ENCODE results near the gene ITPR1.

Gene ITPR1

DNA sequence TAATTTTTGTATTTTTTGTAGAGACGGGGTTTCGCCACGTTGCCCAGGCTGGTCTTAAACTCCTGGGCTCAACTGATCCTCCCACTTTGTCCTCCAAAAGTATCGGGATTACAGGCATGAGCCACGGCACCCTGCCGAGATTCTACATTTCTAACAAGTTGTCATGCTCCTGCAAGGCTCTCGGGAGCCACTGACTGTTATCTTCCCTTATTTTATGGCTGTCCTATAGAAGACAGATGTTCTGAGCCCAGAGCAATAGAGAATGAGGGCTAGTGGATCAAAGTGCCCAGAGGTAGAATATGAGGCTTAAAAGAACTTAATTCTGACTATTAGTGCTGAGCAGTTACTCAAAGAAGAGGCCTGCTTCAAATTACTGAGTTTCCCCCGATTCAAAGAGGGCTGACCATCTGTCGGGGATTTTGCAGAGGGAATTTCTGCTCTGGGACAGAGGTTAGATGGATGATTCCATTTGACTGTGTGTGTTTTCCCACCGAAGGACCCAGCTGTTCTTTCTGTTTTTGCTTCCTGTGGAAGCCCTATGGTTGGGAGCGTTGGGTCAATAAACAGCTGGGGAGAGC is 39.5 kb downstream of the ITPR1 start (continued):
- TF ChIP-seq, protein P1, sequence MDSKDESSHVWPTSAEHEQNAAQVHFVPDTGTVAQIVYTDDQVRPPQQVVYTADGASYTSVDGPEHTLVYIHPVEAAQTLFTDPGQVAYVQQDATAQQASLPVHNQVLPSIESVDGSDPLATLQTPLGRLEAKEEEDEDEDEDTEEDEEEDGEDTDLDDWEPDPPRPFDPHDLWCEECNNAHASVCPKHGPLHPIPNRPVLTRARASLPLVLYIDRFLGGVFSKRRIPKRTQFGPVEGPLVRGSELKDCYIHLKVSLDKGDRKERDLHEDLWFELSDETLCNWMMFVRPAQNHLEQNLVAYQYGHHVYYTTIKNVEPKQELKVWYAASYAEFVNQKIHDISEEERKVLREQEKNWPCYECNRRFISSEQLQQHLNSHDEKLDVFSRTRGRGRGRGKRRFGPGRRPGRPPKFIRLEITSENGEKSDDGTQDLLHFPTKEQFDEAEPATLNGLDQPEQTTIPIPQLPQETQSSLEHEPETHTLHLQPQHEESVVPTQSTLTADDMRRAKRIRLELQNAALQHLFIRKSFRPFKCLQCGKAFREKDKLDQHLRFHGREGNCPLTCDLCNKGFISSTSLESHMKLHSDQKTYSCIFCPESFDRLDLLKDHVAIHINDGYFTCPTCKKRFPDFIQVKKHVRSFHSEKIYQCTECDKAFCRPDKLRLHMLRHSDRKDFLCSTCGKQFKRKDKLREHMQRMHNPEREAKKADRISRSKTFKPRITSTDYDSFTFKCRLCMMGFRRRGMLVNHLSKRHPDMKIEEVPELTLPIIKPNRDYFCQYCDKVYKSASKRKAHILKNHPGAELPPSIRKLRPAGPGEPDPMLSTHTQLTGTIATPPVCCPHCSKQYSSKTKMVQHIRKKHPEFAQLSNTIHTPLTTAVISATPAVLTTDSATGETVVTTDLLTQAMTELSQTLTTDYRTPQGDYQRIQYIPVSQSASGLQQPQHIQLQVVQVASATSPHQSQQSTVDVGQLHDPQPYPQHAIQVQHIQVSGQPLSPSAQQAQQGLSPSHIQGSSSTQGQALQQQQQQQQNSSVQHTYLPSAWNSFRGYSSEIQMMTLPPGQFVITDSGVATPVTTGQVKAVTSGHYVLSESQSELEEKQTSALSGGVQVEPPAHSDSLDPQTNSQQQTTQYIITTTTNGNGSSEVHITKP (tag by site-specific recombination; IDR thresholded peaks at IDR 0.05) = peak; percentile 48
- peak; percentile 60 for TF ChIP-seq SP7 (tag by site-specific recombination; IDR thresholded peaks at IDR 0.05)
- TF ChIP-seq, protein P2, sequence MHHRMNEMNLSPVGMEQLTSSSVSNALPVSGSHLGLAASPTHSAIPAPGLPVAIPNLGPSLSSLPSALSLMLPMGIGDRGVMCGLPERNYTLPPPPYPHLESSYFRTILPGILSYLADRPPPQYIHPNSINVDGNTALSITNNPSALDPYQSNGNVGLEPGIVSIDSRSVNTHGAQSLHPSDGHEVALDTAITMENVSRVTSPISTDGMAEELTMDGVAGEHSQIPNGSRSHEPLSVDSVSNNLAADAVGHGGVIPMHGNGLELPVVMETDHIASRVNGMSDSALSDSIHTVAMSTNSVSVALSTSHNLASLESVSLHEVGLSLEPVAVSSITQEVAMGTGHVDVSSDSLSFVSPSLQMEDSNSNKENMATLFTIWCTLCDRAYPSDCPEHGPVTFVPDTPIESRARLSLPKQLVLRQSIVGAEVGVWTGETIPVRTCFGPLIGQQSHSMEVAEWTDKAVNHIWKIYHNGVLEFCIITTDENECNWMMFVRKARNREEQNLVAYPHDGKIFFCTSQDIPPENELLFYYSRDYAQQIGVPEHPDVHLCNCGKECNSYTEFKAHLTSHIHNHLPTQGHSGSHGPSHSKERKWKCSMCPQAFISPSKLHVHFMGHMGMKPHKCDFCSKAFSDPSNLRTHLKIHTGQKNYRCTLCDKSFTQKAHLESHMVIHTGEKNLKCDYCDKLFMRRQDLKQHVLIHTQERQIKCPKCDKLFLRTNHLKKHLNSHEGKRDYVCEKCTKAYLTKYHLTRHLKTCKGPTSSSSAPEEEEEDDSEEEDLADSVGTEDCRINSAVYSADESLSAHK (tag by site-specific recombination; IDR thresholded peaks at IDR 0.05) = peak; percentile 28; the same call in 1 of the 2 replicates
- TF ChIP-seq ZNF664 (tag by site-specific recombination; IDR thresholded peaks at IDR 0.05) = no peak
- TF ChIP-seq ZNF843 (tag by site-specific recombination; IDR thresholded peaks at IDR 0.05) = 0 out of 2 replicates have a peak, but pooled peaks have one; percentile 37
- TF ChIP-seq ZNF157 (tag by site-specific recombination; IDR thresholded peaks at IDR 0.05) = no peak
- no peak for TF ChIP-seq ZFP69B (tag by site-specific recombination; IDR thresholded peaks at IDR 0.05)
- TF ChIP-seq ZFP3 (tag by site-specific recombination; IDR thresholded peaks at IDR 0.05; ENCODE audit: low read depth) = no peak
- TF ChIP-seq GLIS1 (tag by site-specific recombination; IDR thresholded peaks at IDR 0.05) = peak; percentile 48
- no peak for TF ChIP-seq TRIM28 (IDR thresholded peaks at IDR 0.05; ENCODE audit: borderline replicate concordance, low read length)
- peak; percentile 17; the same call in 1 of the 2 replicates for TF ChIP-seq ZNF600 (tag by site-specific recombination; IDR thresholded peaks at IDR 0.05)

DNA sequence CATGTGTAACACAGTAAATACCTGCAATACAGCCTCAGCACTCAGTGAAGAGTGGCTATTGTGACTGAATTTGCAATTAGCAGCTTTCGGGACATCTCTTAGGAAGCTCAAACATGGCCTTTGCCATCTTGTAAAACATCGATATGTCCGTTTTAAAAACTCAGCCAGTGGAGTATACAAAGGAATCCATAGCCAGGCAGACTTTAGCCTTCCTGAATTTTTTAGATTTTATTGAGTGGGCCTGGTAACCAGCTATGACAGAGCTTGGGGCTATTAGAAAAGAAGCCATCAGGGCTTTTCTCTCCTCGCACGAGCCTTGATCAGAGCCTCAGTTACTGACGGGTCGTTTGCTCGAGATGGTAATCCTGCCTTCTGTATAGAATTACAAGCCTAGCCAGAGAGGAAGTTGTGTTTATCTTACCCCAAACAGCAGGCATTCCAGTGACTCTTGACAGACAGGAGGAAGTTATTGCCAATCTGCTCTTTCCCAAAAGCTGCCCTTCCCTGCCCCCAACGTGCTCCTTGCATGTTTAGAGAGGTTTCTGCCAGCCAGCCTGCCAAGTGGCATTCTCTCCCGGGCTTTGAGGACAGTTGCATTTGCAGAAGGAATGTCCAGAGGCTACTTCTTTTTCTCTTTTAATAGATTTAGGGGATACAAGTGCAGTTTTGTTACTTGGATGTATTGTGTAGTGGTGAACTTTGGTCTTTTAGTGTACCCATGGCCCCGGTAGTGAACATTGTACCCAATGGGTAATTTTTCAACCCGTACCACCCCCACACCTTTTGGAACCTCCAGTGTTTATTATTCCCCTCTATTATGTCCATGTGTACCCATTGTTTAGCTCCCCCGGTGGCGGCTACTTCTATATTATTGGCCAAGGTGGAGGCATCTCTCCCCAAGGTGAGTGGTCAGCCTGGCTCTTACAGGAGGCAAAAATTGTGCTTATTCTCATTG is 40.6 kb downstream of the ITPR1 start:
- Histone ChIP-seq H3K36me3 (ENCODE audit: control insufficient read depth in 2 of 2, insufficient read depth in 1 of 2, low read length in 2 of 2) (no peaks in the 10 kb centered on the region), H3K4me3 (ENCODE audit: low read depth, low read length) (no peak overlapping the region), H3K9me3 (ENCODE audit: control insufficient read depth, insufficient read depth, low read depth, low read length) (no peaks in the 10 kb centered on the region), H3K27ac (ENCODE audit: extremely low read depth, low read depth, low read length) (no peak overlapping the region; the same call in 1 of the 2 replicates), H3K4me1 (ENCODE audit: control insufficient read depth, insufficient read depth, low read length) (peaks cover 21% of the 10 kb centered on the region)
- POLR2A ChIA-PET = interaction anchor here (1.1 to 1.5 kb wide), 2 partner anchors 41 to 67 kb away, joined by 3 to 7 read pairs; partner anchors contain the start of genes ITPR1 and SUMF1
- CTCF ChIA-PET = interaction anchor here (0.5 to 1.5 kb wide), 11 partner anchors 9 to 1337 kb away, joined by 3 to 13 read pairs (median 3); no protein-coding TSS in a partner anchor
- TF ChIP-seq, protein P3, sequence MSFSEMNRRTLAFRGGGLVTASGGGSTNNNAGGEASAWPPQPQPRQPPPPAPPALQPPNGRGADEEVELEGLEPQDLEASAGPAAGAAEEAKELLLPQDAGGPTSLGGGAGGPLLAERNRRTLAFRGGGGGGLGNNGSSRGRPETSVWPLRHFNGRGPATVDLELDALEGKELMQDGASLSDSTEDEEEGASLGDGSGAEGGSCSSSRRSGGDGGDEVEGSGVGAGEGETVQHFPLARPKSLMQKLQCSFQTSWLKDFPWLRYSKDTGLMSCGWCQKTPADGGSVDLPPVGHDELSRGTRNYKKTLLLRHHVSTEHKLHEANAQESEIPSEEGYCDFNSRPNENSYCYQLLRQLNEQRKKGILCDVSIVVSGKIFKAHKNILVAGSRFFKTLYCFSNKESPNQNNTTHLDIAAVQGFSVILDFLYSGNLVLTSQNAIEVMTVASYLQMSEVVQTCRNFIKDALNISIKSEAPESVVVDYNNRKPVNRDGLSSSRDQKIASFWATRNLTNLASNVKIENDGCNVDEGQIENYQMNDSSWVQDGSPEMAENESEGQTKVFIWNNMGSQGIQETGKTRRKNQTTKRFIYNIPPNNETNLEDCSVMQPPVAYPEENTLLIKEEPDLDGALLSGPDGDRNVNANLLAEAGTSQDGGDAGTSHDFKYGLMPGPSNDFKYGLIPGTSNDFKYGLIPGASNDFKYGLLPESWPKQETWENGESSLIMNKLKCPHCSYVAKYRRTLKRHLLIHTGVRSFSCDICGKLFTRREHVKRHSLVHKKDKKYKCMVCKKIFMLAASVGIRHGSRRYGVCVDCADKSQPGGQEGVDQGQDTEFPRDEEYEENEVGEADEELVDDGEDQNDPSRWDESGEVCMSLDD (tag by site-specific recombination; IDR thresholded peaks at IDR 0.05) = no peak
- TF ChIP-seq, protein P4, sequence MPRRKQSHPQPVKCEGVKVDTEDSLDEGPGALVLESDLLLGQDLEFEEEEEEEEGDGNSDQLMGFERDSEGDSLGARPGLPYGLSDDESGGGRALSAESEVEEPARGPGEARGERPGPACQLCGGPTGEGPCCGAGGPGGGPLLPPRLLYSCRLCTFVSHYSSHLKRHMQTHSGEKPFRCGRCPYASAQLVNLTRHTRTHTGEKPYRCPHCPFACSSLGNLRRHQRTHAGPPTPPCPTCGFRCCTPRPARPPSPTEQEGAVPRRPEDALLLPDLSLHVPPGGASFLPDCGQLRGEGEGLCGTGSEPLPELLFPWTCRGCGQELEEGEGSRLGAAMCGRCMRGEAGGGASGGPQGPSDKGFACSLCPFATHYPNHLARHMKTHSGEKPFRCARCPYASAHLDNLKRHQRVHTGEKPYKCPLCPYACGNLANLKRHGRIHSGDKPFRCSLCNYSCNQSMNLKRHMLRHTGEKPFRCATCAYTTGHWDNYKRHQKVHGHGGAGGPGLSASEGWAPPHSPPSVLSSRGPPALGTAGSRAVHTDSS (tag by site-specific recombination; IDR thresholded peaks at IDR 0.05) = no peak
- no peak for TF ChIP-seq ZNF677 (tag by site-specific recombination; IDR thresholded peaks at IDR 0.05)
- TF ChIP-seq, protein P5, sequence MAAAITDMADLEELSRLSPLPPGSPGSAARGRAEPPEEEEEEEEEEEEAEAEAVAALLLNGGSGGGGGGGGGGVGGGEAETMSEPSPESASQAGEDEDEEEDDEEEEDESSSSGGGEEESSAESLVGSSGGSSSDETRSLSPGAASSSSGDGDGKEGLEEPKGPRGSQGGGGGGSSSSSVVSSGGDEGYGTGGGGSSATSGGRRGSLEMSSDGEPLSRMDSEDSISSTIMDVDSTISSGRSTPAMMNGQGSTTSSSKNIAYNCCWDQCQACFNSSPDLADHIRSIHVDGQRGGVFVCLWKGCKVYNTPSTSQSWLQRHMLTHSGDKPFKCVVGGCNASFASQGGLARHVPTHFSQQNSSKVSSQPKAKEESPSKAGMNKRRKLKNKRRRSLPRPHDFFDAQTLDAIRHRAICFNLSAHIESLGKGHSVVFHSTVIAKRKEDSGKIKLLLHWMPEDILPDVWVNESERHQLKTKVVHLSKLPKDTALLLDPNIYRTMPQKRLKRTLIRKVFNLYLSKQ (tag by site-specific recombination; IDR thresholded peaks at IDR 0.05; ENCODE audit: borderline replicate concordance) = no peak
- TF ChIP-seq, protein P6, sequence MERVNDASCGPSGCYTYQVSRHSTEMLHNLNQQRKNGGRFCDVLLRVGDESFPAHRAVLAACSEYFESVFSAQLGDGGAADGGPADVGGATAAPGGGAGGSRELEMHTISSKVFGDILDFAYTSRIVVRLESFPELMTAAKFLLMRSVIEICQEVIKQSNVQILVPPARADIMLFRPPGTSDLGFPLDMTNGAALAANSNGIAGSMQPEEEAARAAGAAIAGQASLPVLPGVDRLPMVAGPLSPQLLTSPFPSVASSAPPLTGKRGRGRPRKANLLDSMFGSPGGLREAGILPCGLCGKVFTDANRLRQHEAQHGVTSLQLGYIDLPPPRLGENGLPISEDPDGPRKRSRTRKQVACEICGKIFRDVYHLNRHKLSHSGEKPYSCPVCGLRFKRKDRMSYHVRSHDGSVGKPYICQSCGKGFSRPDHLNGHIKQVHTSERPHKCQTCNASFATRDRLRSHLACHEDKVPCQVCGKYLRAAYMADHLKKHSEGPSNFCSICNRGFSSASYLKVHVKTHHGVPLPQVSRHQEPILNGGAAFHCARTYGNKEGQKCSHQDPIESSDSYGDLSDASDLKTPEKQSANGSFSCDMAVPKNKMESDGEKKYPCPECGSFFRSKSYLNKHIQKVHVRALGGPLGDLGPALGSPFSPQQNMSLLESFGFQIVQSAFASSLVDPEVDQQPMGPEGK (tag by site-specific recombination; IDR thresholded peaks at IDR 0.05) = no peak
- TF ChIP-seq PRDM1 (tag by site-specific recombination; IDR thresholded peaks at IDR 0.05) = no peak
- TF ChIP-seq ZNF114 (tag by site-specific recombination; IDR thresholded peaks at IDR 0.05) = no peak
- TF ChIP-seq ZNF701 (tag by site-specific recombination; IDR thresholded peaks at IDR 0.05) = no peak
- TF ChIP-seq ZBTB17 (tag by site-specific recombination; IDR thresholded peaks at IDR 0.05) = peak; percentile 73

Measured in HEK293 (cell line).